HepG2 (cell line): ENCODE results near the gene FAF2. TPM values are rescaled to one million over a fixed set of nuclear protein-coding genes. Genes with fewer than 3 reads are reported as not detected.

Source experiments
- ATAC-seq: fragments of 200-7000 bp; cut with Tn5 transposase; 3 replicates; pipeline ENCODE4 v1.9.1; 2020; ENCODE audit warnings: mild to moderate bottlenecking, moderate library complexity
- Bru-seq: library from RNA; stranded (reverse); fragments of 400-500 nt; gene quantifications from one replicate; lab custom pipeline; 2021; lab: Mats Ljungman, UMichigan
- BruChase-seq, 2 experiments: library from RNA; stranded (reverse); fragments of 400-500 nt; gene quantifications; one replicate each; lab custom pipeline; 2021; lab: Mats Ljungman, UMichigan
- BruUV-seq: library from RNA; stranded (reverse); fragments of 400-500 nt; replicated peaks from 2 replicates; lab custom pipeline; 2021; lab: Mats Ljungman, UMichigan
- CTCF ChIA-PET: fragments of 300-600 bp; formaldehyde crosslinking; extraction: SDS; loops from one replicate; lab custom pipeline; 2021; ENCODE audit warnings: low total read pairs, inconsistent platforms, low intra/inter-chr PET ratio; lab: Yijun Ruan, JAX
- POLR2A ChIA-PET: fragments of 350-600 bp; sonication (Branson Sonifier 250); formaldehyde crosslinking; loops from one replicate; lab custom pipeline; 2020; ENCODE audit warnings: antibody characterized with exemption, inconsistent platforms; lab: Yijun Ruan, JAX
- DNase-seq: peaks from one replicate; pipeline ENCODE4 v3.0.0-alpha.2; 2015; ENCODE audit warnings: low spot score
- FAIRE-seq: peaks from 3 replicates; lab custom pipeline; 2011; peaks lifted over from hg19 to GRCh38; lab: Jason Lieb, UNC
- H2AFZ ChIP-seq: one replicate; pipeline ENCODE4 v1.6.1; 2011; ENCODE audit warnings: low read length, inconsistent platforms
- H3K27ac ChIP-seq: fragments of 300-600 bp; 3 replicates; pipeline ENCODE4 v1.8.0; 2011; ENCODE audit warnings: mixed run types, mild to moderate bottlenecking, mixed read lengths, low read length, inconsistent platforms; ENCODE audit not compliant: insufficient read depth; ENCODE audit errors: extremely low read length
- H3K27me3 ChIP-seq, 2 experiments: fragments of 200-600 bp in 1 of 2; 2 replicates in 1 of 2; 3 replicates in 1 of 2; pipeline versions ENCODE4 v1.6.0 to v1.8.0; 2011; ENCODE audit warnings: low read length in 2 of 2, mild to moderate bottlenecking in 2 of 2, moderate library complexity in 2 of 2, inconsistent platforms in 1 of 2; ENCODE audit not compliant: insufficient read depth in 2 of 2, control insufficient read depth in 1 of 2
- H3K36me3 ChIP-seq, 2 experiments: fragments of 200-600 bp in 1 of 2; replicated peaks in 1 of 2; 2 replicates in 1 of 2; 3 replicates in 1 of 2; pipeline versions ENCODE4 v1.5.1 to v1.8.0; 2011; ENCODE audit warnings: low read length in 2 of 2, inconsistent platforms in 1 of 2; ENCODE audit not compliant: insufficient read depth in 2 of 2, control insufficient read depth in 1 of 2
- H3K4me1 ChIP-seq: 2 replicates; pipeline ENCODE4 v1.5.1; 2012; ENCODE audit warnings: low read length, inconsistent platforms; ENCODE audit not compliant: insufficient read depth
- H3K4me2 ChIP-seq: 2 replicates; pipeline ENCODE4 v1.6.0; 2011; ENCODE audit warnings: low read depth, low read length, inconsistent platforms
- H3K4me3 ChIP-seq, 3 experiments: fragments of 200-600 bp in 1 of 3; sonication (generic), shearing (Covaris generic) in 1 of 3; replicated peaks in 1 of 3; 2 replicates each; pipeline ENCODE4 v1.5.1; 2011 to 2016; ENCODE audit warnings: low read length in 3 of 3, inconsistent platforms in 2 of 3, low read depth in 2 of 3, mild to moderate bottlenecking in 2 of 3, control low read depth in 1 of 3, mixed read lengths in 1 of 3; ENCODE audit not compliant: insufficient read depth in 1 of 3
- H3K79me2 ChIP-seq: one replicate; pipeline ENCODE4 v1.6.1; 2011; ENCODE audit warnings: low read length, inconsistent platforms; ENCODE audit not compliant: insufficient read depth
- H3K9ac ChIP-seq: 2 replicates; pipeline ENCODE4 v1.6.0; 2011; ENCODE audit warnings: mild to moderate bottlenecking, low read depth, low read length, inconsistent platforms; ENCODE audit not compliant: insufficient read depth
- H3K9me3 ChIP-seq: 2 replicates; pipeline ENCODE4 v1.5.1; 2012; ENCODE audit warnings: mild to moderate bottlenecking, low read length
- H4K20me1 ChIP-seq: 2 replicates; pipeline ENCODE4 v1.6.0; 2011; ENCODE audit warnings: inconsistent platforms, mild to moderate bottlenecking, low read length, moderate library complexity; ENCODE audit not compliant: insufficient read depth
- GATAD2A ChIP-seq: IDR thresholded peaks from 2 replicates; pipeline ENCODE4 v1.6.1; 2016
- HOXA7 ChIP-seq: sonication (generic); formaldehyde crosslinking; IDR thresholded peaks from 2 replicates; pipeline ENCODE4 v1.8.1; 2022; ENCODE audit warnings: mild to moderate bottlenecking, missing genetic modification reagents, moderate library complexity
- KDM3A ChIP-seq: IDR thresholded peaks from 2 replicates; pipeline ENCODE4 v1.6.1; 2018; ENCODE audit warnings: low read depth, missing compliant biosample characterization
- NR2C2 ChIP-seq: sonication (generic); formaldehyde crosslinking; IDR thresholded peaks from 2 replicates; pipeline ENCODE4 v1.4.0; 2020; ENCODE audit warnings: missing genetic modification reagents, mild to moderate bottlenecking, moderate library complexity, borderline replicate concordance
- PHF8 ChIP-seq: sonication (generic); formaldehyde crosslinking; IDR thresholded peaks from 2 replicates; pipeline ENCODE4 v1.5.0; 2020; ENCODE audit warnings: missing genetic modification reagents
- RFXAP ChIP-seq: sonication (generic); formaldehyde crosslinking; IDR thresholded peaks from 2 replicates; pipeline ENCODE4 v1.4.0; 2020; ENCODE audit warnings: missing genetic modification reagents, borderline replicate concordance
- SAP130 ChIP-seq: IDR thresholded peaks from 2 replicates; pipeline ENCODE4 v1.6.1; 2016; ENCODE audit warnings: low read depth
- TEAD3 ChIP-seq: optimal IDR thresholded peaks from 2 replicates; pipeline ENCODE3; 2016; ENCODE audit warnings: borderline replicate concordance
- TERF1 ChIP-seq: sonication (generic); formaldehyde crosslinking; IDR thresholded peaks from 2 replicates; pipeline ENCODE4 v1.8.0; 2022; ENCODE audit warnings: mild to moderate bottlenecking, missing genetic modification reagents, moderate library complexity
- THAP9 ChIP-seq: sonication (generic); formaldehyde crosslinking; IDR thresholded peaks from 2 replicates; pipeline ENCODE4; 2020; ENCODE audit warnings: missing genetic modification reagents, mild to moderate bottlenecking, borderline replicate concordance
- ZFP1 ChIP-seq: IDR thresholded peaks from 2 replicates; pipeline ENCODE4 v1.6.1; 2016
- ZNF337 ChIP-seq: sonication (generic); formaldehyde crosslinking; IDR thresholded peaks from 2 replicates; pipeline ENCODE4 v1.5.1; 2020; ENCODE audit warnings: missing genetic modification reagents, low read depth, mild to moderate bottlenecking, borderline replicate concordance
- ZNF343 ChIP-seq: sonication (generic); formaldehyde crosslinking; IDR thresholded peaks from 2 replicates; pipeline ENCODE4 v1.4.0; 2020; ENCODE audit warnings: mild to moderate bottlenecking, missing genetic modification reagents
- ZNF501 ChIP-seq: sonication (generic); formaldehyde crosslinking; IDR thresholded peaks from 2 replicates; pipeline ENCODE4 v1.5.1; 2020; ENCODE audit warnings: mild to moderate bottlenecking, moderate library complexity, missing genetic modification reagents
- WGBS: methylation state at CpG from one replicate; pipeline ENCODE4 v1.1.6; 2017; ENCODE audit warnings: low lambda C conversion rate; 5-methylcytosine and 5-hydroxymethylcytosine counted together
- in situ Hi-C: cut with HindIII; loops from 2 replicates; pipeline ENCODE4 v1.10.0; 2017; ENCODE audit warnings: low pct_unique_long_range_greater_than_20kb; ENCODE audit not compliant: extremely low pct_ligation_motif_present
- intact Hi-C: fragments of 100-400 bp; cut with micrococcal nuclease; formaldehyde crosslinking; loops from one replicate; pipeline ENCODE4 v1.10.0; 2022; ENCODE audit not compliant: unreplicated experiment
- long read RNA-seq, 2 experiments: library from RNA in 1 of 2; library from polyadenylated mRNA in 1 of 2; stranded (forward) in 1 of 2; unstranded in 1 of 2; transcript quantifications; one replicate each; pipeline ENCODE4 v2.0.0, GENCODE V29; 2019 to 2022
- polyA minus RNA-seq, 3 experiments: library from RNA; depleted of rRNA, polyadenylated mRNA; stranded (reverse); fragments of >200 nt; gene quantifications; 2 replicates each; pipeline ENCODE4 v1.2.3, GENCODE V29; 2011; ENCODE audit warnings: low replicate concordance in 1 of 3
- polyA plus RNA-seq, 8 experiments: library from polyadenylated mRNA; depleted of rRNA in 3 of 8; stranded (reverse) in 7 of 8; unstranded in 1 of 8; fragments of >200 nt; fragmentation: Illumina TruSeq in 4 of 8; extraction: Trizol in 4 of 8; gene quantifications; 2 replicates each; pipeline versions ENCODE4 v1.2.1 to v1.2.3, GENCODE V29; 2011 to 2016; ENCODE audit warnings: low read depth in 4 of 8, missing spikeins in 1 of 8, mixed read lengths in 1 of 8; ENCODE audit not compliant: insufficient read depth in 1 of 8
- total RNA-seq, 5 experiments: library from RNA; depleted of rRNA; stranded (reverse); fragments of >200 nt; fragmentation: Illumina TruSeq; extraction: Trizol; gene quantifications; 2 replicates each; pipeline ENCODE4 v1.2.3, GENCODE V29; 2016; ENCODE audit warnings: low read depth in 1 of 5

The FAF2 gene
- 21.5 and 34.3 TPM in 2 replicates for total RNA-seq (2016; rRNA removed; fragmentation: Illumina TruSeq; extraction: Trizol)
- 5.1 and 5.2 TPM in 2 replicates for total RNA-seq (2016; cell fraction: cytosol; rRNA removed; fragmentation: Illumina TruSeq; extraction: Trizol; ENCODE audit: low read depth)
- 19.8 and 32.7 TPM in 2 replicates for total RNA-seq (2016; cell fraction: insoluble cytoplasmic fraction; rRNA removed; fragmentation: Illumina TruSeq; extraction: Trizol)
- 11.2 and 15.4 TPM in 2 replicates for total RNA-seq (2016; cell fraction: membrane; rRNA removed; fragmentation: Illumina TruSeq; extraction: Trizol)
- 39.6 and 43.8 TPM in 2 replicates for total RNA-seq (2016; cell fraction: nucleus; rRNA removed; fragmentation: Illumina TruSeq; extraction: Trizol)
- polyA plus RNA-seq (2011; rRNA removed), result 24.6 and 27.8 TPM in 2 replicates
- 16.5 and 25.1 TPM in 2 replicates for polyA plus RNA-seq (2011; cell fraction: cytosol; rRNA removed)
- 19.3 and 19.4 TPM in 2 replicates for polyA plus RNA-seq (2011; cell fraction: nucleus; rRNA removed)
- polyA plus RNA-seq (2012), result 21.3 and 21.7 TPM in 2 replicates
- 1.8 and 2.0 TPM in 2 replicates for polyA plus RNA-seq (2016; cell fraction: cytosol; fragmentation: Illumina TruSeq; extraction: Trizol; ENCODE audit: low read depth)
- 15.5 and 15.8 TPM in 2 replicates for polyA plus RNA-seq (2016; cell fraction: insoluble cytoplasmic fraction; fragmentation: Illumina TruSeq; extraction: Trizol; ENCODE audit: low read depth)
- 5.3 and 5.5 TPM in 2 replicates for polyA plus RNA-seq (2016; cell fraction: membrane; fragmentation: Illumina TruSeq; extraction: Trizol; ENCODE audit: low read depth)
- polyA plus RNA-seq (2016; cell fraction: nucleus; fragmentation: Illumina TruSeq; extraction: Trizol; ENCODE audit: insufficient read depth, low read depth), result 54.2 and 59.0 TPM in 2 replicates
- 38.0 and 49.2 TPM in 2 replicates for polyA minus RNA-seq (2011; rRNA and poly(A)+ RNA removed; ENCODE audit: low replicate concordance)
- polyA minus RNA-seq (2011; cell fraction: cytosol; rRNA and poly(A)+ RNA removed), result 20.9 and 25.3 TPM in 2 replicates
- polyA minus RNA-seq (2011; cell fraction: nucleus; rRNA and poly(A)+ RNA removed), result 29.5 and 36.7 TPM in 2 replicates
- percentile 84 among the genes with signal in this experiment for Bru-seq, nascent RNA
- percentile 88 among the genes with signal in this experiment for BruChase-seq, experiment 1, labeled RNA remaining after a 6-hour chase
- BruChase-seq, experiment 2, labeled RNA remaining after a 2-hour chase, result percentile 87 among the genes with signal in this experiment
- long read RNA-seq, experiment 1, full-length matches to known transcripts, result 16 of 28 reads
- long read RNA-seq, experiment 1, partial matches to known transcripts, result 6 of 28 reads
- long read RNA-seq, experiment 1, other reads (novel, unspliced or antisense), result 6 of 28 reads
- long read RNA-seq, experiment 2, full-length matches to known transcripts, result 7 of 81 reads
- long read RNA-seq, experiment 2, partial matches to known transcripts, result 65 of 81 reads
- long read RNA-seq, experiment 2, other reads (novel, unspliced or antisense), result 9 of 81 reads

- Histone ChIP-seq H3K4me1 (peaks cover 39% of the 10 kb centered on the region), H3K36me3 (no peaks in the 10 kb centered on the region; a peak in 2 of 5 replicates), H2AFZ (peak within 1 kb of the TSS; percentile 92), H3K9ac (peak within 1 kb of the TSS; percentile 98), H3K27me3 (peaks cover 0 to 3% of the 10 kb centered on the region in 2 experiments; a peak in 1 of 5 replicates), H3K4me3 (peak within 1 kb of the TSS; percentile 94 to 100 (median 99)), H3K79me2 (peaks cover 40% of the 10 kb centered on the region), H4K20me1 (peaks cover 2% of the 10 kb centered on the region), H3K4me2 (peak within 1 kb of the TSS; percentile 91), H3K9me3 (no peaks in the 10 kb centered on the region), H3K27ac (peak within 1 kb of the TSS; percentile 86)
- ATAC-seq, result peak; percentile 95
- in situ Hi-C loops, result loop anchor here (25.0 kb wide), 1 partner anchor 586 kb away; the partner anchor contains the start of gene CPLX2
- CTCF ChIA-PET, result interaction anchor here (1.3 to 2.1 kb wide), 2 partner anchors 18 to 32 kb away, joined by 4 to 17 read pairs; partner anchors contain the start of gene CLTB
- intact Hi-C loops, result loop anchor here (1.0 to 2.0 kb wide), 2 partner anchors 17 to 32 kb away; partner anchors contain the start of gene CLTB
- WGBS, result 3% methylated on average over 21 of the region's 50 CpGs
- BruUV-seq, result no TSS peak
- FAIRE-seq, result peak; percentile 77
- peak; percentile 88 for DNase-seq
- POLR2A ChIA-PET, result interaction anchor here (0.6 to 2.3 kb wide), 13 partner anchors 9 to 101 kb away, joined by 3 to 14 read pairs (median 6); partner anchors contain the start of genes CDHR2, CLTB, KIAA1191 and RNF44
- TF ChIP-seq RFXAP (CRISPR knock-in tag) (0 out of 2 replicates have a peak, but pooled peaks have one; percentile 41), TERF1 (no peak), TEAD3 (CRISPR knock-in tag) (peak; percentile 19), THAP9 (CRISPR knock-in tag) (peak; percentile 45), ZNF501 (CRISPR knock-in tag) (peak; percentile 88), ZNF337 (CRISPR knock-in tag) (0 out of 2 replicates have a peak, but pooled peaks have one; percentile 16), PHF8 (CRISPR knock-in tag) (peak; percentile 80), ZNF343 (CRISPR knock-in tag) (0 out of 2 replicates have a peak, but pooled peaks have one; percentile 37), NR2C2 (peak; percentile 93), SAP130 (CRISPR knock-in tag) (peak; percentile 62; the same call in 1 of the 2 replicates), HOXA7 (CRISPR knock-in tag) (no peak), KDM3A (peak; percentile 64; the same call in 1 of the 2 replicates), ZFP1 (CRISPR knock-in tag) (0 out of 2 replicates have a peak, but pooled peaks have one; percentile 55), GATAD2A (CRISPR knock-in tag) (peak; percentile 20)
These were observed at the start of gene FAF2 for GRCh38 chr5:176447978-176448608. Gene FAF2 (plus strand): TSS chr5:176448385. CDS start chr5:176448408, 23 bp downstream.
